GM12872 (cell line): Measurements from ENCODE around the gene SPRR1A.

Experiments
- TF ChIP-seq, protein P1 (sequence below): IDR thresholded peaks from 3 replicates; pipeline ENCODE4 v1.5.1; 2011; ENCODE audit warnings: low read depth, mild to moderate bottlenecking, low read length, moderate library complexity; ENCODE audit not compliant: insufficient read depth

The SPRR1A gene

GRCh38 chr1:152972196-152972886 lies 11.5 kb upstream of the SPRR1A start:
- TF ChIP-seq, protein P1, sequence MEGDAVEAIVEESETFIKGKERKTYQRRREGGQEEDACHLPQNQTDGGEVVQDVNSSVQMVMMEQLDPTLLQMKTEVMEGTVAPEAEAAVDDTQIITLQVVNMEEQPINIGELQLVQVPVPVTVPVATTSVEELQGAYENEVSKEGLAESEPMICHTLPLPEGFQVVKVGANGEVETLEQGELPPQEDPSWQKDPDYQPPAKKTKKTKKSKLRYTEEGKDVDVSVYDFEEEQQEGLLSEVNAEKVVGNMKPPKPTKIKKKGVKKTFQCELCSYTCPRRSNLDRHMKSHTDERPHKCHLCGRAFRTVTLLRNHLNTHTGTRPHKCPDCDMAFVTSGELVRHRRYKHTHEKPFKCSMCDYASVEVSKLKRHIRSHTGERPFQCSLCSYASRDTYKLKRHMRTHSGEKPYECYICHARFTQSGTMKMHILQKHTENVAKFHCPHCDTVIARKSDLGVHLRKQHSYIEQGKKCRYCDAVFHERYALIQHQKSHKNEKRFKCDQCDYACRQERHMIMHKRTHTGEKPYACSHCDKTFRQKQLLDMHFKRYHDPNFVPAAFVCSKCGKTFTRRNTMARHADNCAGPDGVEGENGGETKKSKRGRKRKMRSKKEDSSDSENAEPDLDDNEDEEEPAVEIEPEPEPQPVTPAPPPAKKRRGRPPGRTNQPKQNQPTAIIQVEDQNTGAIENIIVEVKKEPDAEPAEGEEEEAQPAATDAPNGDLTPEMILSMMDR, result no peak

- TF ChIP-seq, protein P1, result no peak
These were observed 7.2 kb upstream of the SPRR1A start for GRCh38 chr1:152976688-152977087.

GRCh38 chr1:152977614-152978013 lies 6.3 kb upstream of the SPRR1A start:
- TF ChIP-seq, protein P1, result no peak

GRCh38 chr1:152980676-152981075 lies 3.2 kb upstream of the SPRR1A start:
- TF ChIP-seq, protein P1, result no peak

DNA sequence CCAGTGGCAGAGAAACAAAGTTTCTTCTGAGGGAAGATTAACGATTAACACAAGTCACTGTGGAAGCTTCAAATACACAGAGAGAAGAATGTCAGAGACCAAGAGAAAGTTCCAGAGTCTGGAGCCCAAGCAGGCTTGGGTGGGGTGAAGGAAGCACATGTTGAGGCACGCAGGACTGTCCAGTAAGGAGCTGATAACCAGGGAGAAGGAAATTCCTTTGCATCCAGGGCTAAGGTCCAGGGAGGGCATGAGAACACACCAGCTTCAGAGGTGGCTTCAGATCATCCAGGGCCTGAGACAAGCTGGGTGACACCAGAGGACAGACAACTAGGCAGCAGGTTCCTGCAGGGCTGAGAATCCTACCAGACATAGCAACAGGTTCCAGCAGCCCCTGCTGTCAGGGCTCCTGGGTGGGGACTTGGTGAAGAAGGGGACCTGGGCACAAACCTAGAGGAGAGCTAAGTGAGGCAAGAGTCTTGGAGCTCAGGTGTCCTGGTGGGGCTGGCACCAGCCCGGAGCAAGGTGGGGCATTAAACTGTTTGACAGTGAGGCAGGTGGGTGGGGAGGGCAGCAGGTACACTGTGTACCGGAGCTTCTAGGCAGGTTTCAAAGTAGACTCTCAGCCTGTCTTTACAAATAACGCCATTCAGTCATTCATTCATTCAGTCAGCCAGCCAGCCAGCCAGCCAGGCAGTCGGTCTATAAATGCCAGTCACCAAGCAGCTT lies 2.6 kb upstream of the SPRR1A start:
- TF ChIP-seq, protein P1, result no peak

- TF ChIP-seq, protein P1, result no peak
These were observed 1.8 kb upstream of the SPRR1A start for GRCh38 chr1:152982076-152982475.

DNA sequence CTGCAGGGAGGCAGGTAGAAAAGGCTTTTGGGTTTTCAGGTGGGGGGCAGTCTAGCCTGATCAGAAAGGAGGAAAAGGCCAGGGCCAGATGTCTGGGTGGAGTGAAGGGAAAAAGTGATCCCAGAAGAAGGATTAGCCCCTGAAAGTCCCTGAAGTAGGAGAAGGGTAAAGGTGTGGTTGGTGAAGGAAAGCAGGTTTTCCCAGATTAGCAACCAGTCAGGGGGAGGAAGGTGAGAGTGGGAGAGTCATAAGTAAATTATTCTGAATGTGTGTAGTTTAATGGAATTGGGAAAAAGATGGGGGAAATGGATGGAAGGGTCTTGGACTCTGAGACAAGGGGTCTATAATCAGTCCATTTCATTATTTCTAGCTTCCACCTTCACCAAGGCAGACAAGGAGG lies 647 bp upstream of the SPRR1A start:
- TF ChIP-seq, protein P1, result no peak
